G401 (cell line): Measurements from ENCODE around the gene SCFD2. TPM values are rescaled to one million over a fixed set of nuclear protein-coding genes. Genes with fewer than 3 reads are reported as not detected.
"Not testable (repeated sequence)": the region's sequence is repeated elsewhere in the genome, so short reads cannot be mapped to it uniquely, and the experiment has no call there.

Experiments
- DNase-seq: peaks from one replicate; pipeline ENCODE4 v3.0.0-alpha.2; 2015; ENCODE audit warnings: low spot score
- in situ Hi-C: cut with HindIII; loops from 2 replicates; pipeline ENCODE4 v1.10.0; 2016; ENCODE audit warnings: low sequenced_read_pairs, mixed read lengths
- total RNA-seq: library from RNA; depleted of rRNA; stranded (reverse); fragments of >200 nt; shearing (Covaris generic); gene quantifications from 2 replicates; pipeline ENCODE4 v1.2.3, GENCODE V29; 2014; rRNA removed

Gene SCFD2
- 16.9 and 23.5 TPM in 2 replicates for total RNA-seq

DNA sequence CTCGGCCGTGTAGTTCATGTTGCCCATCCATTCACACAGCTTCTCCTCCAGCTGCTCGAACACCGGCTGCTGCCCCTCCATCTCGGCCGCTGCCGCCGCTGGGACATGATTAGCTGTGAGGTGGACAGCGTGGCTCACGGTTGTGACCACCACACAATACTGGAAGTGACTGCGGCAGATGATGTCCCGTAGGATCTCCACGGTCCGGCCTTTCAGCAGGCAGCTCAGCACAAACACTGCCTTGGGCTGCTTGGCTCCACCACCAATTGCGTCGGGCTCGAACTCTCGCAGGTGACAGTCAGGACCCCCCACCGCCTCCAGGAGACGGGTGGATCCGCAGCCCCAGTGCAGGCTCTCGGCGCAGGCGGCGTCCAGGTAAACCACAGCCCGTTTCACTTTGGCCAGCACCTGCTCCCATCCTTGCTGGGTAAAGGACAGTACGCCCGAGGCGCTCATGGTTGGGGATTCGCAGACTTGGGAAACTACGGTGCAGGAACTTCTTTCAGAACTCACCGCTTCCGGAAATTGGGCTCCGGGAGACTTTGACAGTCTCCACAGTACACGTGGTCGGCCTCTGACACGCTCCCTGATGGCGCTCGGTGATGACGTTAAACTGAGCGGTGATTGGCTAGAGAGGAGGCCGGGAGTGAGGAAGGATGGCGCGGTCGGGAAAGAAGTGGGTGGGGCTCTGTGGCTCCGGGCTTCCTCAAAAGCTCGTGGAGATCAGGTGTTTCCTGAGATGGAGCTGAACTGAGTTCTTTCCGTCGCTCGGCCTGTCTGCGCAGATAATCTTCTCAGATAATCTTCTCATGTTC is at the start of gene SCFD2:
Gene SCFD2 (minus strand): TSS at position 576 of the 815 bp plus-strand sequence.
- peak; percentile 98 for DNase-seq
- in situ Hi-C loops: no loop called here

DNA sequence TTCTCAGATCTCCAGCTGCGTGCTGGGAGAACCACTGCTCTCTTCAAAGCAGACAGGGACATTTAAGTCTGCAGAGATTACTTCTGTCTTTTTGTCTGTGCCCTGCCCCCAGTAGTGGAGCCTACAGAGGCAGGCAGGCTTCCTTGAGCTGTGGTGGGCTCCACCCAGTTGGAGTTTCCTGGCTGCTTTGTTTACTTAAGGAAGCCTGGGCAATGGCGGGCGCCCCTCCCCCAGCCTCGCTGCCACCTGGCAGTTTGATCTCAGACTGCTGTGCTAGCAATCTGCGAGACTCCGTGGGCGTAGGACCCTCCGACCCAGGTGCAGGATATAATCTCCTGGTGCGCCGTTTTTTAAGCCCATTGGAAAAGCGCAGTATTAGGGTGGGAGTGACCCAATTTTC is 43.6 kb upstream of the SCFD2 start:
- DNase-seq, in situ Hi-C loops: not testable (repeated sequence)

DNA sequence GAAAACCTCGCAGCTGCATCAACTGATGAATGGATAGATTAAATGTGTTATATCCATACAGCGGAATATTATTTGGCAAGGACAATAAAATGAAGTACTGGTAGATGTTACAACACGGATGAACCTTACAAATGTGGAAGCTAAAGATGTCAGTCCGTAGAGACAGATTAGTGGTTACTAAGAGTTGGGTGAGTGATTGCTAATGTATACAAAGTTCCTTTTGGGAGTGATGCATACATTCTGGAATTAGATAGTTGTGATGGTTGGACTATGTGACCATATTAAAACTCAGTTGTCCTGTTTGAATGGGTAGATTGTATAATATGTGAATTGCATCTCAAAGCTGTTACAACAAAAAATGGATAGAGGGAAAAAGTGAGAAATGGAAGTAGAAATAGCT is 14.4 kb upstream of the SCFD2 start:
- DNase-seq: no peak
- in situ Hi-C loops: no loop called here

DNA sequence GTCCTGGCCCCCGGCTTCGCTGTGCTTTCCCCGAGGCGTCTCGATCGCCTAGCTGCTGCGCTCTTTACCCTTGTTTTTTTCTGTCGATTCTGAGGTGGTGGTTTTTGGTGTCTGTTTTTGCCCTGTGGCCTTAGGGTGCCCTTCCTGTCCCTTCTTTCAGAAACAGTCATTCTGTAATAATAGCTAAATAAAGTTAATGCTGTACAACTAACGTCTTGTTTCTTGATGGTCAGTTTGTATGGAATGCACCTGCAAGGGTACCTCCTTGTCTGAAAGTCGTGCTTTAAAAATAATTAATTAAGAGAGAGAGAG is 12.3 kb upstream of the SCFD2 start:
- in situ Hi-C loops: no loop called here
- DNase-seq: no peak

DNA sequence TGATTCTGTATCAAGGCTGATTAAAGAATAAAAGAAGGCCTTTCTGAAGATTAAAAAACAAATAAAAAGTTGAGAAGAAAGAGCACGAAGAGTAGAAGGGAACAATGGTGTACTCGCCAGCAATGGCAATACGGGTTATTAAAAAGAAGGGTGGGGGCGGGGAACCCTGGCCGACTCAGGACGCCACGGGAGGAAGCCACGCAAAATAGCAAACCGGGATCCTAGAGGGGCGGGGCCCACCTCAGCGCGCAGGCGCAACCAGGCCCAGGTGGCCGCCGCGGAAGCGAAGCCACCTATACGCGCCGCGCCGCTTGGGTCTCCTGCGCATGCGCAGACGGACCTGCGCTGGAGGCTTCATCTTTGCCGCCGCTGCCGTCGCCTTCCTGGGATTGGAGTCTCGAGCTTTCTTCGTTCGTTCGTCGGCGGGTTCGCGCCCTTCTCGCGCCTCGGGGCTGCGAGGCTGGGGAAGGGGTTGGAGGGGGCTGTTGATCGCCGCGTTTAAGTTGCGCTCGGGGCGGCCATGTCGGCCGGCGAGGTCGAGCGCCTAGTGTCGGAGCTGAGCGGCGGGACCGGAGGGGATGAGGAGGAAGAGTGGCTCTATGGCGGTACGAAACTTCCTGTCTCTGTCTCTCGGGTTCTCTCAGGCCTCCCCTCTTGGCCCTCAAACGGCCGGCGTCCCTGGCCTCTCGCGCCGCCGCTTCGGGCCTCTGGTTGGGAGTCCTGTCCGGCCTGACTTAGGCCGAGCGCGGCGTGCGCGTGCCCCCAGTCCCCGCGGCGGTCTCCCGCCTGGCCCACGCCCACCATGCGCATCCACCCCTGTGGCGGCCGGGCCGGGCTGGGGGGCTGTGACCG is 11.7 kb upstream of the SCFD2 start, which contains the start of gene FIP1L1:
Gene FIP1L1 (plus strand): TSS at position 323 of the 852 bp plus-strand sequence. CDS start 198 bp downstream, at position 521.
- DNase-seq: peak; percentile 92
- in situ Hi-C loops: no loop called here

DNA sequence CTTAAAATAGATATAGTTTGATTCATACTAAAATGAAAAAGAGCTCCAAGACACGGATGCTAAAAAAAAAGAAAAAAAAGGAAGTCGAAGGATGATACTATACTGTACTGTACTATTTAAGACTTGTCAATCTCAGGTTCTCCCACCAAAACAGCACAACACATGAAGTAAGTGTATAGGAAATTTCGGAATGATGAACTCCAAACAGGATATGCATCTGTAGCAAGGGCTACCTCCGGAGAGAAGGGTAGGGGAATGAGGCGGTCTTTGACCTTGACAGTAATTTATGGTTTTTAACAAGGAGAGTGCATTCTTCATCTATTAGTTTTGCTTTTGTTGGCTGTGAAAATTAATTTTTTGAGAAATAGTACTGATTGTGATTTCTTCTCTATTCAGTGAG is 11.0 kb upstream of the SCFD2 start:
- DNase-seq: no peak
- in situ Hi-C loops: no loop called here

DNA sequence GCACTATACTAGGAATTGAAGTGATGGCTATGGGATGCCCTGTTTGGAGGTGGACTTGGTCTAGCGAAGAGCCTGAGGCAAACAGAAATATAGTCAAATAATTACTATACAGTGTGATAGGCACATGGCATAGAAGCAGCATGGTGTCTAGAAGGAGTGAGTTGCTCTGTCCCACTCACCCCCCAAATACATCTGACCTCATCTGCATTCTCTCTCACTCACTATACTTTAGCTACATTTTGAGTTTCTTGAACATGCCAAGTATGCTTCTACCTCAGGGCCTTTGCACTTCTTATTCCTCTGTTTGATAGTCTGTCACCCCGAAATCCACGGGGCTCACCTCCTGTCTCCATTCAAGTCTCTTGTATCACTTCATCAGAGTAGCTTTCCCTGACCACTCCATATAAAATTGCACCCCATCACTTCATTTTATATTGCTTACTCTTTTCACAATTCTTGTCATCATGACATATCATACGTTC is 9.0 kb upstream of the SCFD2 start:
- in situ Hi-C loops: no loop called here
- no peak for DNase-seq

DNA sequence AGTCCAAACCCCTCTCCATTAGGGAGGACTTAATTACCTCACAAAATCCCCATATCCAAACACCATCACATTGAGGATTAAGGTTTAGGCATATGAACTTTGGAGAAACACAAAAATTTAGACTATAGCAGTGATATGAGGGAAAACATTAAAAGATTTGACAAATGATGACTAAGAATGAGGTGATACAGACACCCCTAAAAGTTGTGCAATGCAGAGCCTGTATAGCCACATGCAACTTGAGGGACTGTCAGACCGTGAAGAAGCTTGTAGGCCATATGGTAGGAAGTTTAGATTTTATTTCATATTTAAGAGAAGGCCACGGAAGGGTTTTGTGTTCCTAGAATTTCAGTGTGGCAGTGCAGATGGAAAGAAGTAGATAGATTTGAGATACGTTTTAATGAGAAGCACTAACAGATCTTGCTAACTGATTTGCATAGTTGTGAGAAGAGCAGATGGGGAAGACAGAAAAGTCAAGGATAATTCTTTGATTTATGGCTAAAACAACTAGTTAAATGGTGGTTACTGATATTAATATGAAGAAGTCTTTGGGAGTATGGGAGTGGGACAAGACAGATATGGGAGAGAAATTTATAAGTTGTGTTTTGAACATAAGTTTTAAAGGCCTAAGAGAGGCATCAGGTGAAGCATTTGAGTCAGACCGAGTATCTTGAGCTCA is 6.1 kb upstream of the SCFD2 start:
- no peak for DNase-seq
- in situ Hi-C loops: no loop called here

DNA sequence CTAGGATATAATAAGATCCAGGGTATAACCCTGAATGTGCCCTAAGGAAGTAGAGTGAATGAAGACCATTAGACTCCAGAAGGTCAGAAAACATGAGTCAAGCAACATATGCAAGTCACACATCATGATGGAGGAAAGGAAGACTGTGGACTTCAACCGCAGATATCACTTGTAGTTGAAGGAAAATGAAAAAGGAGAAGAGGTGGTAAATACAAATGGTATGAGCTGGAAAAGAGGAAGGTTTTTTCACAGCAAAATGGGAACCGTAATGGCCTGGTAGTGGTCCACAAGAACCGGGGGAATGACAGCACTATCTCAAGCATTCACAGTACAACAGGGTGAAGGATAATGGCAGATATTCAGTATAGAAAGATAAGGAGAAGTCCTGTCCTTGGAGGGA is 5.2 kb upstream of the SCFD2 start:
- in situ Hi-C loops: no loop called here
- DNase-seq: no peak

DNA sequence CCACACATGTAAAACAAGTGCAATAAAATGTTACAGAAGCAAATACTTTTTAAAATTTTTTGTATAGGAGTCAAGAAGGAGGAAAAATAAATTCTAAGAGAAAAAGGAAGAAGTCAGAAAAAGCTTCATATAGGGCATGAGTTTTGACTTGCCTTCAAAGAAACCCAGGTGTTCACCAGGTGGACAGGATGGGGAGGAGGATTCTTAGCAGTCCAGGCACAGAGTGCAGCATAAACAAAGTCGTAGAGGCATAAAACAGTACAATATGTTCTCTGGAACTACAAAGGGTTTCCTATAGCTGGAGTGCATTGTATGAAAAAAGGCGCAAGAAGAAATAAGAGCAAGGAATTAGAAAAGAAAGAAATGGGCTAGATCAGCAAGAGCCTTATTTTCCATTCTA is 1.9 kb upstream of the SCFD2 start:
- in situ Hi-C loops: no loop called here
- no peak for DNase-seq

DNA sequence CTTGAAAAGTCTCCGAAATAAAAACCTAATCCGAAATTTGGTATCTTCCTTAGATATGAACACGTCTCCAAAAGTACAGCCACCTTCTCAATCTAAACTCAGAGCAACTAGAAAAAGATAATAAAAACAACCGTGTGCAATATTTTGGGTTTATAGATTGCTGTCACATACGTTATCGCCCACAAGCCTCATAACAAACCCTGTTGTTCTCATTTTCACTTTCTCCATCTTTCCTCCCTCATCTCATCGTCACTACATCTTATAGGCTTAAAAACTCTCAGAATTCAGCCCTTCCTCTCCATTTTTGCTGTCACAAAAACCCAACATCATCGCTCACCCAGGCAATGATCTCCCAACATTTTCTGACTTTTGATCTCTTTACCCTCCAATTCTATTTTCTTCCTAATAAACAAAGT is 448 bp upstream of the SCFD2 start:
- in situ Hi-C loops: no loop called here
- no peak for DNase-seq

DNA sequence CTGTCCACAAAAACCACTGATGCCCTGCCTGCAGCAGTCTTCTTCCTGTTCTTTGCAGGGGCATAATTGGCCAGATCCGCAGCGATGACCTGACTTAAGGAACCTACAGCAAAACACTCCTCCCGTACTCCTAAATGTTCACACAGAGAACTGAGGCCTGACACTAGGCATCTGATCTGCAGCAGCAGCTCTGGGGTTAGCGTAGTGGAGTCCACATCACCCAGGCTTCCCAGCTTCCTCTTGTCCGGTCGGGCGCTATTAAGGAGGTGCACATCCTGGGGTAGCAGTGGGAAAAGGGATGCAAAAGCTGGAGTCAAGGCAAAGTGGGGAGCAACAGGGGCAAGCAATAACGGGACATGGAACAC is 758 bp downstream of the SCFD2 start:
- in situ Hi-C loops: no loop called here
- peak; percentile 8 for DNase-seq

DNA sequence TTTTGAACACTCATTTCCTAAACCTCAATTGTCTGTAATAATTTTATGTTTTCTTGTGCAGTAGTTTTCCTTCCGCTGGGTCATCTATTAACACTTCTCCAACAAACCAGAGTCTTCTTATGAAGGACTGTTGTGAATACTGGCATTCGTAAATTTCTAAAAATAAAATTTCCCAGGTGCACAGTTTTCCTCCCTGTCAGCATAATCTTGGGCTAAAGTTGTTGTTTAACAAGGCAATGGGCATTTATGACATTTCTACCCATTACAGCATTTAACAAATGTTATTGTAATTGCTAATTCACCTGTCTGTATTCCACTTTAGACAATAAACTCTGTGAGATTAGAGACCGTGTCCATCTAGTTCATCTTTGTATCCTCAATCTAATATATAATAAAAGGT is 1.2 kb downstream of the SCFD2 start:
- no peak for DNase-seq
- in situ Hi-C loops: no loop called here

DNA sequence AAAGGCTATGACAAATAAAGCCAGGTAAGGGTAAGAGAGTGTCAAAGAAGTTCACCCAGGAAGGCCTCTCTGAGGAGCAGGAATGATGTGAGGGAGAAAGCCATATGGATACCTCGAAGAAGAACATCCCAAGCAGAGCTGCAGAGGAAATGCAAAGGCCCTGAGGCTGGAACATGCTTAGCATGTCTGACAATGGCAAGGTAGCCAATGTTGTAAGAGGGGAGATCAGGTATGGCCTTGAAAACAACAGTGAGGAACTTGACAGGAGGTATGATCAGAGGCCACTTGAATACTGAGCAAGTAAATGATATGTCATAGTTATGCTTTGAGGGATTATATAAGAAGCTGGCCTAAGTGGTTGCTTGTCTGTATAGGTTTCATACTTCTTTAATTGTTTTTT is 3.8 kb downstream of the SCFD2 start:
- DNase-seq: no peak
- in situ Hi-C loops: no loop called here

DNA sequence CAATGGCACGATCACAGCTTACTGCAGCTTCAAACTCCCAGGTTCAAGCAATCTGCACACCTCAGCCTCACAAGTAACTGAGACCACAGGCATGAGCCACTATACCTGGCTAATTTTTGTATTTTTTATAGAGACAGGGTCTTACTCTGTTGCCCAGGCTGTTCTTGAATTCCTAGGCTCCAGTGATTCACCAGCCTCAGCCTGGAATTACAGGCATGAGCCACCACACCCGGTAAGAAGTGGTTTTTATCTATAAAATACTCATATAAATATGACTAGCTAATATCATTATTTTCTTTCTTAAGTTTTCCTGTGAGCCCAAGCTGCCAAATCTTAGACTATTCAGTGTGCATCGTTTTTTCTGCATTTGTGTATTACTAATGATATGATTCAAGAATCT is 4.4 kb downstream of the SCFD2 start:
- no peak for DNase-seq
- in situ Hi-C loops: no loop called here

DNA sequence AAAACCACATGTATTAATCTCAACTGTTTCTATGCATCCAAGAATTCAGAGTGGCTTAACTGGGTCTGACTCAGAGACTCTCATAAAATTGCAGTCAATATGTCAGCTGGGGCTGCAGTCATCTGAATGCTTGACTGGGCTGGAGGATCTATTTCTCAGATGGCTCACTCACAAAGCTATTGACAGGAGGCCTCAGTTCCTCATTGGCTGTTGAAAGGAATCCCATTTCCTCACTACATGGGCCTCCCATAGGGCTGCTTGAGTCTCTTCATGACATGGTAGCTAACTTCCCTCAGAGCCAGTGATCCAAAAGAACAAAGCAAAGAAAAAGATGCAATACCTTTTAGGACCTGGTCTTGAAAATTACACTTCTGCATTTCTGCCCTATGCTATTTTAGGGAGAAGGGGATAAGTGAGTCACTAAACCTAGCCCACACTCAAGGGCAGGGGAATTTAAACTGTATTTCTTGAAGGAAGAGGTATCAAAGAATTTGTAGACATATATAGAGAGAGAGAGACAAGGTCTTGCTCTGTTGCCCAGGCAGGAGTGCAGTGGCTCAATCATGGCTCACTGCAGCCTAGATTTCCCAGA is 9.8 kb downstream of the SCFD2 start:
- in situ Hi-C loops: no loop called here
- no peak for DNase-seq

DNA sequence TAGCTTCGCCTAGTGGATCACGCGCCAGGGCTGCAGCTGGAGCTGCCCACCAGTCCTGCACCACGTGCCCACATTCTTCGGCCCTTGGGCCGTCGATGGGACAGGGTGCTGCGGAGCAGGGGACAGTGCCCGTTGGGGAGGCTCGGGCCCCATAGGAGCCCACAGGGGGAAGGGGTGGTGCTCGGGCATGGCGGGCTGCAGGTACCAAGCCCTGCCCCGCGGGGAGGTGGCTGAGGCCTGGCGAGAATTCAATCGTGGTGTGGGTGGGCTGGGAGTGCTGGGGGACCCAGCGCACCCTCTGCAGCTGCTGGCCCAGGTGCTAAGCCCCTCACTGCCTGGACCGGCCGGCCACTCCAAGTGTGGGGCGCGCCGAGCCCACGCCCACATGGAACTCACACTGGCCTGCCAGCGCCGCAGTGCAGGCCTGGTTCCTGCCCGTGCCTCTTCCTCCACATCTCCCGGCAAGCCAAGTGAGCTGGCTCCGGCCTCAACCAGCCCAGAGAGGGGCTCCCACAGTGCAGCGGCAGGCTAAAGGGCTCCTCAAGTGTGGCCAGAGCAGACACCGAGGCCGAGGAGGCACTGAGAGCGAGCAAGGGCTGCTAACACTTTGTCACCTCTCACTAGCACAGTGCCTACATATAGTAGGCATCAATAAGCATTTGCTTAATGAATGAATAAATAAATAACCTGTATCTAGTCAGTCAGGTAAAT is 11.7 kb downstream of the SCFD2 start:
- no peak for DNase-seq
- in situ Hi-C loops: no loop called here

DNA sequence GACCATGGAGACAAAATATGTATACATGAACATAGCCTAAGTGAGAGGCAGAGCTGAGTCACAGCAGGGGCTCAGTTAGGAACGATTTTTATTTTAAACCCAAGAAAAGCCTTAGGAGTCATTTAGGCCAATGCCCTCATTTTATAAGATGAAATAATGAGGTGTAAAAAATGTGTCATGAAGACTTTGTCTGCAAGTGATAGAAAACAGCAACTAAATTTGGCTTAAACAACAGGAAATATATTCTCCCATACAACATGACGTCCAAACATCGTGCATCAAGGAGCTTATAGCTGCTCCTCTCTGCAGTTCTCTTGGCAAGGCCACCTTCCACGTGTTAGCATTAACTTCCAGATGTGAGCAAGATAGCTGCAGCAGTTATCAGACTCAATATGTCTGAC is 16.8 kb downstream of the SCFD2 start:
- in situ Hi-C loops: no loop called here
- no peak for DNase-seq

DNA sequence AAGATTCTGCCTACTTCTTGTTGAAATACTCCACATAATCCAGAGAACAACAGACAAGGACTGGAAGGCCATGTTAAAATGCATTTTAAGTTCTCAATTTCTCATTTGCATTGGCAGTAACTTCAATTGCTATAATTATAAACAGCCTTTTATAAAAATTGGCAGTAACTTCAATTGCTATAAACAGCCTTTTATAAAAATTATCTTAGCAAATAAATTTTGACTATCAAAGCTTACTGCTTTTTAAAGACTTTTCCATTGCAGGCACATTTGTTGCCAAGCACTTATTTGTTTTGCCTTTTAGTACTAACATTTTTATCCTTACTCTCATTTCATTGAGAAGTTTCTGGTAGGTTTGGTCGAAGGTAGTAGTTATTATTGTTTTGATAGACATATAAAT is 17.8 kb downstream of the SCFD2 start:
- in situ Hi-C loops: no loop called here
- no peak for DNase-seq
